GM13976 (cell line): ENCODE measurements around the gene ABCA8.
"Not testable (repeated sequence)": the region's sequence is repeated elsewhere in the genome, so short reads cannot be mapped to it uniquely, and the experiment has no call there.

Source experiments
- DNase-seq: peaks from one replicate; pipeline ENCODE4 v3.0.0; 2012; ENCODE audit warnings: low spot score
- in situ Hi-C: fragments of 300-500 bp; cut with MboI; formaldehyde crosslinking; loops from one replicate; pipeline ENCODE4 v1.12.0; 2022; ENCODE audit warnings: low sequenced_read_pairs, mixed read lengths, inconsistent platforms; ENCODE audit not compliant: unreplicated experiment
- TF ChIP-seq, protein P1 (sequence below): IDR thresholded peaks from 2 replicates; pipeline ENCODE4 v1.5.1; 2012; ENCODE audit warnings: borderline replicate concordance, mild to moderate bottlenecking; ENCODE audit not compliant: insufficient read depth; ENCODE audit errors: extremely low read depth, missing control alignments, control extremely low read depth

ABCA8 gene

DNA sequence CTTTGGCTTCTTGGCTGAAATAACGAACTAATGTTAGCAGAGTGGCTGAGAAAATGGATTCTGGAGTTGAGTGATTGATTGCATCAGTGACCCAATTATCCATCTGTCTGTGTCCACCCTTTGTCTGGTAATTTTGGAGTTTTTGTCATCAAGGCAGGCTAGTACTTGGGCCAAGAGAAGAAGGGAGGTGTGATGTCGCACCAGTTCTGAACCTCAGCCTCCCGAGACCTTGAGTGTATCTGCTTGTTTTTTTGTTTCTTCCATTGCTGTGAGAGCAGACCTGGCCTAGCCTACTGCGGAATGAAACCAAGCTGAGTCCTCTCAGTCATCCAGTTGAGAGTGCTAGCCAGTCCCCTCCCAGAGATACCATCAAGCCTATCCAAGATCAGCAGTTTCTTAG, 4.5 kb downstream of the ABCA8 start:
- no peak for DNase-seq
- TF ChIP-seq, protein P1, sequence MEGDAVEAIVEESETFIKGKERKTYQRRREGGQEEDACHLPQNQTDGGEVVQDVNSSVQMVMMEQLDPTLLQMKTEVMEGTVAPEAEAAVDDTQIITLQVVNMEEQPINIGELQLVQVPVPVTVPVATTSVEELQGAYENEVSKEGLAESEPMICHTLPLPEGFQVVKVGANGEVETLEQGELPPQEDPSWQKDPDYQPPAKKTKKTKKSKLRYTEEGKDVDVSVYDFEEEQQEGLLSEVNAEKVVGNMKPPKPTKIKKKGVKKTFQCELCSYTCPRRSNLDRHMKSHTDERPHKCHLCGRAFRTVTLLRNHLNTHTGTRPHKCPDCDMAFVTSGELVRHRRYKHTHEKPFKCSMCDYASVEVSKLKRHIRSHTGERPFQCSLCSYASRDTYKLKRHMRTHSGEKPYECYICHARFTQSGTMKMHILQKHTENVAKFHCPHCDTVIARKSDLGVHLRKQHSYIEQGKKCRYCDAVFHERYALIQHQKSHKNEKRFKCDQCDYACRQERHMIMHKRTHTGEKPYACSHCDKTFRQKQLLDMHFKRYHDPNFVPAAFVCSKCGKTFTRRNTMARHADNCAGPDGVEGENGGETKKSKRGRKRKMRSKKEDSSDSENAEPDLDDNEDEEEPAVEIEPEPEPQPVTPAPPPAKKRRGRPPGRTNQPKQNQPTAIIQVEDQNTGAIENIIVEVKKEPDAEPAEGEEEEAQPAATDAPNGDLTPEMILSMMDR, result no peak
- in situ Hi-C loops, result no loop called here

DNA sequence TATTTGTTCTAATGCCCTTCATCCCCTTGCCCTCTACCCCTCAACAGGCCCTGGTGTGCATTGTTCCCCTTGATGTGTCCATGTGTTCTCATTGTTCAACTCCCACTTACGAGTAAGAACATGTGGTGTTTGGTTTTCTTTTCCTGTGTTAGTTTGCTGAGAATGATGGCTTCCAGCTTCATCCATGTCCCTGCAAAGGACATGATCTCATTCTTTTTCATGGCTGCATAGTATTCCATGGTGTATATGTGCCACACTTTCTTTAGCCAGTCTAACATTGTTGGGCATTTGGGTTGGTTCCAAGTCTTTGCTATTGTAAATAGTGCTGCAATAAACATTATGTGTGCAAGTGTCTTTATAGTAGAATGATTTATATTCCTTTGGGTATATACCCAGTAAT, 7.3 kb downstream of the ABCA8 start:
- DNase-seq, in situ Hi-C loops: not testable (repeated sequence)

DNA sequence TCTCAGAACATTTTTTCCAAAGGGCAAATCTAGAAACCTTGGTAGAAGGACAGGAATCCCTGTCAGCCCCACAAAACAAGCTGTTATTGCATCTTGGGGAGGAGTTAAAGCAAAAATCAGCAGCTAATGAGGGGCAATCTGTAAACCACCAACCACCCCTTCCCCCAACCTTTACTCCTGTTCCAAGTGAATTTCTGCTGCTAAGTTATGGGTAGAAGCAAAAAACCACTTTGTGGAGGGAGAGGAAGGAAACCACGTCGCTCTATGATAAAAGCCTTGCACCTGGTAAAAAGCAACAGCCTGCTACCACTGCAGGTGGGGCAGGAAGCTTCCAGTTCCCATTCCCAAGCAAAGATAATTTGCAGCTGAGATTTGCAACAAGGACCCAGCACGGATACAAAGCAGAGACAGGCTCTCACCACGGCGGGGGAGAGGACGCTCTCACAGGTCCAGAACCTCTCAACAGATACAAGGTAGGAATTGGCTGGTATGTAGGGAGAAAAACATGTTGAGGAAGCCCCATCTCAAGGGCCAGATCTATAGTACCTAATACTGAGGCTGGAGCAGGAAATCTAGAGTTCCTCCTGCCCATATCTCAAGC, 10.7 kb downstream of the ABCA8 start:
- TF ChIP-seq, protein P1, result no peak
- in situ Hi-C loops, result no loop called here
- DNase-seq, result no peak

DNA sequence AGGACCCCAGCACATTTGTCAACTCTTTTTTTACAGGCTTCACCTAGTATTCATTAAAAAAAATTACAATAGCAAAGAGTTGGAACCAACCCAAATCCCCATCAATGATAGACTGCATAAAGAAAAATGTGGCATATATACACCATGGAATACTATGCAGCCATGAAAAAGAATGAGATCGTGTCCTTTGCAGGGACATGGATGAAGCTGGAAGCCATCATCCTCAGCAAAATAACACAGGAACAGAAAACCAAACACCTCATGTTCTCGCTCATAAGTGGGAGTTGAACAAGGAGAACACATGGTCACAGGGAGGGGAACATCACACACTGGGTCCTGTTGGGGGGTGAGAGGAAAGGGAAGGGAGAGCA, 11.4 kb downstream of the ABCA8 start:
- in situ Hi-C loops, result not testable (repeated sequence)

DNA sequence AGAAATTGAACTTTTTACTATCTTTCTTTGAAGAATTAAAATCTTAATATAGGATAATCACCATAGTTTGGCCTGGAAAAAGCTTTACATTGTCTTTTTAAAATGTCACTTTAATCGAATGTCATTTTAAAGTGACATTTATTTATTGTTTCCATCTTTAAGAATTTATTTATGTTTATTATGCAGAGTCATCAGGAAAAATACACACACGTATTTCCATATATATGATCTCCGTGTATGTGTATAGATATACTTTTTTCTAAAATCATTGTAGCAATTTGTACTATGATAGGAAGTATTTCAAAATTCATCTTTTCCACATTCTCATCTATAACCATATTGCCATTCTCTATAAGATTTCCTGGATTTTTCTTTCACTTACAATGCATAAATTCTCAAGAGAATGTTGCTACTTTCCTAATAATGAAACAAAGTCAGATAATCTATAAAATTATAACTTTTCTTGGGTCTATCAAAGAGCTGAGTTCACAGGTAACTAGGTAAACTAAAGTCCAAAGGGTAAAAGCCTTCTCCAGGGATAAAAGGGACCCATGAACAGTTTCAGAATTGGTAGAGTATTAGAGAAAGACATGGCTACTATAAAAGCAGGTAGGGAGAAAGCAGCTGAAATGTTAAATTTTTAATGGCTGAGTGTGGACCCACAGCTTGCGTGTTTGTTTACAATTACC, 11.9 kb downstream of the ABCA8 start:
- DNase-seq, result no peak
- in situ Hi-C loops, result no loop called here
- TF ChIP-seq, protein P1, result no peak

More for the DNA sequence above, 11.4 kb downstream of the ABCA8 start:
- DNase-seq, result not testable (repeated sequence)

DNA sequence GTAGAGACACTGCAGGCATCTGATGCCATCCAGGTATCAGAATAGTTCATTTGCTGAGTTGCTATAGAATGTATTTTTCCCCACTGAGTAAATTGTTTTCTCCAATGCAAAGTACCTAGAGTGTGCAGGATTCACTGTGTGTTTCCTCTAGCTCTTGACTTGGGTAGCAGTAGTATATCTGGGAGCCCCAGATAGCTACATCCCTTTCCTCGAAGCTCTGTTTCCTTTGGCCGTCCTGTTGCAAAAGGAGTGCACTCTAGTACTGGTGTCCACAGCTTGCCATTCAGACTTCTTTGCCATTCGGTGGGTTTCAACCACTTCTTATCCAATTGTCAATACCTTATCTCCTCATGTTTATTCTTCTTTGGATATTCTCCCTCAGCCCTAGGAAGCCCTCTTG, 12.8 kb downstream of the ABCA8 start:
- TF ChIP-seq, protein P1, result no peak
- no peak for DNase-seq
- in situ Hi-C loops, result no loop called here

DNA sequence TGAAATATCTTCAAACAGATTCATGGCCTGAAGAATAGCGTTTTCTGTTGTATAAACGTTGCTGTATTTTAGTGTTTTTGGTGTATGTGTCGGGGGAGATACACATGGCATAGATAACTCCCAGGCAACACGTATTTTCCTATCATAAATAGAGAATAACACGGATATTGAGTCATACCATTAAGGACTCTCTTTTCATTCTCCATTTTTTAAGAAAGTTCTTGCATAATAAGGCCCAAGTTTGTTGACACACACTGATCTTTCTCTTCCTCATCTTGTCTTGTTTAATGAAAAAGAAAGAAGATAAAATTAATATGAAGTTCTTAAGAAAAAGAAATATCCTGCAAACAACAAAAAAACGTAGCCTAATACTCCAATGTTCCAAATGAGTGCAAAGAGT, 13.4 kb downstream of the ABCA8 start:
- in situ Hi-C loops, result no loop called here
- DNase-seq, result no peak
- TF ChIP-seq, protein P1, result no peak
